ENCODE data around the gene TEX9.
"Not testable (repeated sequence)": the region's sequence is repeated elsewhere in the genome, so short reads cannot be mapped to it uniquely, and the experiment has no call there.

The TEX9 gene

DNA sequence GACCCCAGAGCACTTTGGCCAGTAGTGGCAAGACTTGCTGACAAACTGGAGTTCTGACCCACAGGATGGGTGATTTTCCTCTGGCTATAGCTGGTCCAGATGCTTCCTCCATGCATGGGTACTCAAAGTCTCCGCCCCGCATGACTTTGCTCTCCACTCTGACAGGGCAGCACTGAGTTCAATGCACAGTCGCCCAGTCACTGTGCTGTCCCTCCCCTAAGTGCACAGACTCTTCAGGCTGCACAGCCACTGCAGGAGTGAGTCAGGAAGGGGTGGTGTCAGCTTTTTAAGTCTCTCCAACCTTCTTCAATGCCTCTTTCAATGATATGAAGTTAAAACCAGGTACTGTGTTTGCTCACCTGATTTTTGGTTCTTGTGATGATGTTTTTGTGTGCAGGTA is 17.8 kb downstream of the TEX9 start:
- no peak for DNase-seq (ENCODE audit: extremely low read depth, low read depth)
- TF ChIP-seq, protein P1, sequence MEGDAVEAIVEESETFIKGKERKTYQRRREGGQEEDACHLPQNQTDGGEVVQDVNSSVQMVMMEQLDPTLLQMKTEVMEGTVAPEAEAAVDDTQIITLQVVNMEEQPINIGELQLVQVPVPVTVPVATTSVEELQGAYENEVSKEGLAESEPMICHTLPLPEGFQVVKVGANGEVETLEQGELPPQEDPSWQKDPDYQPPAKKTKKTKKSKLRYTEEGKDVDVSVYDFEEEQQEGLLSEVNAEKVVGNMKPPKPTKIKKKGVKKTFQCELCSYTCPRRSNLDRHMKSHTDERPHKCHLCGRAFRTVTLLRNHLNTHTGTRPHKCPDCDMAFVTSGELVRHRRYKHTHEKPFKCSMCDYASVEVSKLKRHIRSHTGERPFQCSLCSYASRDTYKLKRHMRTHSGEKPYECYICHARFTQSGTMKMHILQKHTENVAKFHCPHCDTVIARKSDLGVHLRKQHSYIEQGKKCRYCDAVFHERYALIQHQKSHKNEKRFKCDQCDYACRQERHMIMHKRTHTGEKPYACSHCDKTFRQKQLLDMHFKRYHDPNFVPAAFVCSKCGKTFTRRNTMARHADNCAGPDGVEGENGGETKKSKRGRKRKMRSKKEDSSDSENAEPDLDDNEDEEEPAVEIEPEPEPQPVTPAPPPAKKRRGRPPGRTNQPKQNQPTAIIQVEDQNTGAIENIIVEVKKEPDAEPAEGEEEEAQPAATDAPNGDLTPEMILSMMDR (IDR thresholded peaks at IDR 0.05; ENCODE audit: low read depth, low read length) = no peak

DNA sequence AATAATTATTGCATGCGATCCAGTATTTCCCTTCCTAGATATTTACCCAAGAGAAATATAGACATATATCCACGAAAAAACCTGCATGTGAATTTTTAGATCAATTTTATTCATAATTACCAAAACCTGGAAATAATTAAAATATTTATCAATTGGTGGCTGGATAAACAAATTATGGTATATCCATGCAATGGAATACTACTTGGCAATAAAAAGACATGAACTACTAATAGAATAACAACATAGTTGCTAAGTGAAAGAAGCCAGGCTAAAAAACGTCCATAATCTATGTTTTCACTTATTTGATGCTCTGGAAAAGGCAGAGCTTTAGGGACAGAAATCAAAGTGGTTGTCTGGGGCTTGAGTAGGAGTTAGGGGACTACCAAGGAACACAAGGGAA is 20.7 kb downstream of the TEX9 start:
- DNase-seq (ENCODE audit: extremely low read depth, low read depth) = no peak
- TF ChIP-seq, protein P1 (IDR thresholded peaks at IDR 0.05; ENCODE audit: low read depth, low read length) = no peak

DNA sequence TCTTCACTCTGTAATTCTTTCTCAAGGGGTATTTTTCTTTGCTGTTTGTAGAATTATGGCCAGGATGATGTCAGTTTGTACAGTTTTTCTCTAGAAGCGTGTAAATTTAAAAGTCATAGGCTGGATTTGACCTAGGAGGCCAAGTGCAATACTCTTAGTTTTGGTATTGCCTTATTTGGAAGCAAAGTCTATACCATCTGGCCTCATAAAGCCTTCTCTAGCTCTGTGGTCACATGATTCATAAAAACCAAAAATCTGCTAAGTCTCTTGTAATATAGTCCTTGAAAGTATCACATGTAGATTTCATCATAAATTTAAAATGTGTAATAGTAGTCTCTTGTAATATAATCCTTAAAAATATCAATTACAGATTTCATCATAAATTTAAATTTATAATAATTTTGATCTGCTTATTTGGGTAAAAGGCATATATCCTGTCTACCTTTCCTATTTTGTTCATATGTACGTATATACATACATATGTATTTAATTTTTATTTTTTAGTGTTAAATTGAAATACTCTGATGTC is 25.6 kb downstream of the TEX9 start:
- TF ChIP-seq, protein P1 (IDR thresholded peaks at IDR 0.05; ENCODE audit: low read depth, low read length) = no peak
- no peak for DNase-seq (ENCODE audit: extremely low read depth, low read depth)

DNA sequence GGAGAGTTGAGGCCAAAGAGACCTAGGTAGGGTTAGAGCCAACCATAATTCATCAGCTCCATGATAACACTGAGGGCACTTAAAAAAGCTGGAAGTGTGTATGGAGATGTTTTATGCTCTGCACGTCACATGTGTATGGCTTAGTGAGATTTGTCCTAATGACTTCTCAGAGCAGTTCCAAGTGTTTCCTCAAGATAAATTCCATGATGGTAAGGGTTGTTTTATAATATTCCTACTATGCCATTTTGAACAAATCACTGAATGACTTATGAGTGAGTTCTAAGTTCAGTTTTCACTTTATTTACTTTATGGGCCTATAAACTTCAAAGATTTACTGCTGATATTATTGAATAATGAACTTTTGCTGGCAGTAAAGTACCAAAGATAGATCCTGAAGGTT is 28.1 kb downstream of the TEX9 start:
- TF ChIP-seq, protein P1 (IDR thresholded peaks at IDR 0.05; ENCODE audit: low read depth, low read length) = no peak
- DNase-seq (ENCODE audit: extremely low read depth, low read depth) = no peak

DNA sequence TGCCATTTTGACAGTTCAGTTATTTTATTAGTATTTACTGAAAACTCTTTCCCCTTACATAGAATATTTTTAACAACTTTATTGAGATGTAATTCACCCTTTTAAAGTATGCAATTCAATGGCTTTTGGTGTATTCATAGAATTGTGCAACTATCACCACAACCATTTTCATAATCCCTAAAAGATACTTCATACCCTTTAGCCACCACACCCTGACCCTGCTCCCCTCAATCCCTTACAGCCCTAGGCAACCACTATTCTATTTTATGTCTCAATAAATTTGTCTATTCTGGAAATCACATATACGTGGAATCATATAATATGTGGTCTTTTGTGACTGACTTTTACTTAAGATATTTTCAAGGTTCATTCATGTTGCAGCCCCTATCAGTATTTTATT is 29.7 kb downstream of the TEX9 start:
- TF ChIP-seq, protein P1 (IDR thresholded peaks at IDR 0.05; ENCODE audit: low read depth, low read length) = no peak
- DNase-seq (ENCODE audit: extremely low read depth, low read depth) = no peak

DNA sequence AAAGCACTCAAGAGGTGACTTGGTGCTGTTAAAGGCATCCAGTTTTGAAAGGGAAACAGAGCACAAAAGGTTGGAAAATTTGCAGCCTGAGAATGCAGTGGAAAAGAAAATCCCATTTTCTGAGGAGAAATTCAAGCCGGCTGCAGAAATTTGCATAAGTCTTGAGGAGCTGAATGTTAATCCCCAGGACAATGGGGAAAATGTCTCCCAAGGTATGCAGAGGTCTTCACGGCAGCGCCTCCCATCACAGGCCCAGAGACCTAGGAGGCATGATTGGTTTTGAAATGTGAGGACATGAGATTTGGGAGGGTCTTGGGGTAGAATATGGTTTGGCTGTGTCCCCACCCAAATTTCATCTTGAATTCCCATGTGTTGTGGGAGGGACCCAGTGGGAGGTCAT is 32.1 kb downstream of the TEX9 start:
- DNase-seq (ENCODE audit: extremely low read depth, low read depth) = not testable (repeated sequence)

DNA sequence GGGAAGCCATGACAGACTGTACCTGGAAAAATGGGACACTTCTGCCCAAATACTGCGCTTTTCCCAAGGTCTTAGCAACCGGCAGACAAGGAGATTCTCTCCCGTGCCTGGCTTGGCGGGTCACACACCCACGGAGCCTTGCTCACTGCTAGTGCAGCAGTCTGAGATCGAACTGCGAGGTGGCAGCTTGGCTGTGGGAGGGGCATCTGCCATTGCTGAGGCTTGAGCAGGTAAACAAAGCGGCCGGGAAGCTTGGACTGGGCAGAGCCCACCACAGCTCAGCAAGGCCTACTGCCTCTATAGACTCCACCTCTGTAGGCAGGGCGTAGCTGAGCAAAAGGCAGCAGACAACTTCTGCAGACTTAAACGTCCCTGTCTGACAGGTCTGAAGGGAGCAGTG is 34.0 kb downstream of the TEX9 start:
- DNase-seq (ENCODE audit: extremely low read depth, low read depth) = not testable (repeated sequence)

DNA sequence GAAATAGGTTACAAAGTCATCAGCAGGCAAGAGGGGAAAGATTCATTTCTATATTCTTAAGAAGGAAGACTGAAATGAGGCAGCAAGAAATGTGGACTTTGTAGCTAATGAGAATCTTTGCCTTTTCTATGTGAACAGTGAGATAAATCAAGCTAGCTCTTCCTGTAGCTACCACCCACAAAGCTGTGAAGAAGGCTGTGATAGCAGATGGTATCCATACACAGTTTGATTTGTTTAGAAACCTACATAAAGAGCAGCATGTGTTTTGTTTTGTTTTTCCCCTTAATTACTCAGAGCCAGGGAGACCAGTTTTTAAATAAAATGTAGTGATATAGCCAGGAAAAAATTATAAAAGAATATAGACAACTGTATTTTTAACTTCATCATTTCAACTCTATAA is 45.5 kb downstream of the TEX9 start:
- TF ChIP-seq, protein P1 (IDR thresholded peaks at IDR 0.05; ENCODE audit: low read depth, low read length) = no peak
- no peak for DNase-seq (ENCODE audit: extremely low read depth, low read depth)

Data from AG09319 (cell line).